Activated CD4-positive, alpha-beta T cell treated with anti-CD3 and anti-CD28 coated beads for 4 hours (primary cell): ENCODE measurements around the gene DHX38.
"Not testable (repeated sequence)": the region's sequence is repeated elsewhere in the genome, so short reads cannot be mapped to it uniquely, and the experiment has no call there.

ENCODE experiments used
- DNase-seq, 2 donors: peaks; one replicate each; pipeline ENCODE4 v3.0.0-alpha.2; 2020

DHX38 gene

GRCh38 chr16:72093448-72094265 lies at the start of gene DHX38, which contains the start of gene TXNL4B:
DHX38 (plus strand) TSS chr16:72093847; CDS start chr16:72096158, 2,311 bp downstream.
TXNL4B (minus strand) TSS chr16:72093620; CDS start chr16:72090749, 2,871 bp downstream.
- DNase-seq, result peak; percentile 88 to 90

DNA sequence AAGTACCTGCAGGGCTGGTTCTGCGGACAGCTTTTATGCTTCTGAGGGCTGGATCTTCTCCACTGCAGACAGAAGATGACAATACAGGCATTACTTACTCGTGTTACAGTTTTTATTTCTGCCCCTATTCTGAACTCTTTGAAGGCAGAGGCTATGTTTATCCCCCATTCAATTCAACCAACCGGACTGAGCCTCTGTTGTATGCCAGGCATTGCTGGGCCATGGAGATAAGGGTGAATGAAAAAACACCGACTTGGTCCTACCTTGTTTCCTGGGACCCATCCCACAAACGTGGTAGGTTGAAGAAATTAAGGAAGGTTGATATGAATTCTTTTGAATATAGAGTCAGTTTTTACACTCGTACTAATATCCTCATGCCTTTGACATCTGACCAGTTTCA lies 49.4 kb upstream of the DHX38 start:
- DNase-seq, result no peak

- no peak for DNase-seq
Measured at GRCh38 chr16:72044825-72045359, 48.8 kb upstream of the DHX38 start.

DNA sequence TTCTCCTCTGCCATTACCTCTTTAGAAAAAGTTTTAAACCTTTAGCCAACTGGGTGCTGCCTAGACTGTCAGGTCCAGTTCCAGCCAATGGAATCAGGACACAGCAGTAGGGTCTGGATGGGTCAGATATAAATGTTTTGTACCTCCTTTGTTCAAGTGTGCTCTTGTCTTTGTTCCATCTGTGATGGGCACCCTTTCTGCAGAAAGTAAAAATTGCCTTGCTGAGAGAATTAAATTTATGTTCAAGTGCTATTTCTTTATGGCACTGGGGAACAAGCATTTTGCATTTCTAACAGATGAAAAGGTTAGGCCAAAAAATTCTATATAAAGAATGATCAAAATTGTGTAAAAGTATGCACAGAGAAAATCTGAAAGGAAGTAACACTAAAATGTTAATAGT lies 44.5 kb upstream of the DHX38 start:
- DNase-seq, result no peak

GRCh38 chr16:72050769-72051464 lies 42.7 kb upstream of the DHX38 start:
- no peak for DNase-seq

DNA sequence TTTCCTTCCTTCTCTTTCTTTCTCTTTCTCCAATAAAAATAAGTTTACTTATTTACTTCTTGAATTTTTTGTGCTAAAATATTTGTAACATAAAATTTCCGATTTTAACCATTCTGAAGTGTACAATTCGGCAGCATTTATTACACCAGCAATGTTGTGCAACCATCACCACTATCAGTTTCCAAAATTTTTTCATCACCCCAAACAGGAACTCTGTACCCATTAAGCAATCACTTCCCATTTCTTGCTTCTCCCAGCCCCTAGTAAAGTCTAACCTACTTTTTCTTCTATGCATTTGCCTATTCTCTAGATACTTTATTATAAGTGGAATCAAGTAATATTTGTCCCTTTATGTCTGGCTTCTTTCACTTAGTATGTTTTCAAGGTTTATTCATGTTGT lies 41.8 kb upstream of the DHX38 start:
- DNase-seq, result no peak

GRCh38 chr16:72054254-72054847 lies 39.3 kb upstream of the DHX38 start, which contains the start of gene HP:
HP (plus strand) TSS chr16:72054505; CDS start chr16:72054653, 148 bp downstream.
- not testable (repeated sequence) for DNase-seq

- no peak for DNase-seq
Measured at GRCh38 chr16:72055911-72056310, 37.7 kb upstream of the DHX38 start.

DNA sequence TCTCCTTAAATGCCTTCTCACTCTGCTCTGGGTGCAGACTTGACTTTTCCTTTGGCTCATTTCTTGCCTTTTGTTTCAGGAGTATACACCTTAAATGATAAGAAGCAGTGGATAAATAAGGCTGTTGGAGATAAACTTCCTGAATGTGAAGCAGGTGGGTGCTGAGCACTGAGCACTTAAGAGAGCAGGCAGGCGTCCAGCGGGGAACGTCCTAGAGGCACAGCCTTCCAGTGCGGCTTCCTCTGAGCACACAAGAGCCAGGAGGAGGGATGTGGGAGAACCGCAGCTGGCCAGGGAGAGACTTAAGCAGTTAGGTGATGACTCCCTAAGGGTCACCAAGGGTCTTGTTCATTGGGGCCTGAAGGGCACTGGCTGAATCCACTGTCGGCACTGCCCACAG lies 36.3 kb upstream of the DHX38 start:
- not testable (repeated sequence) for DNase-seq

- DNase-seq, result not testable (repeated sequence)
Measured at GRCh38 chr16:72059060-72059459, 34.6 kb upstream of the DHX38 start.

- DNase-seq, result no peak
Measured at GRCh38 chr16:72060405-72060804, 33.2 kb upstream of the DHX38 start.

DNA sequence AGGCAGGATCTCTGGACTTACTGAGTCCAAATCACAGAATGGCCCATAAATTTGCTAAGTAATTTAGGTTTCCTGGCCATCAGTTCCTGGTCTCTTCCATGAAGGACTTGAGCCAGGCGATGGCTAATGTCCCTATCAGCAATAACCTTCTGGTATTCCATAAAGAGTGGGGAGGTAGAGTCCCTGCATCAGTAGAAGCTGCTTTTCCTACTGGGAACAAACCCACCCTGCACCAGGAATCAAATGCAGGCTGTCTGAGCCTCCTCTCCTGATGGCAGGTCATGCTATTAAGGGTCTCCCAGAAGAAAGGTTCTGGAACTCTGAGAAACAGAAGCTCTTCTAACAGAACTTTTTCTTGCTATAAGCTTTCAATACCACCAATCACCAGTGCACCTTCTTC lies 32.1 kb upstream of the DHX38 start:
- no peak for DNase-seq

DNA sequence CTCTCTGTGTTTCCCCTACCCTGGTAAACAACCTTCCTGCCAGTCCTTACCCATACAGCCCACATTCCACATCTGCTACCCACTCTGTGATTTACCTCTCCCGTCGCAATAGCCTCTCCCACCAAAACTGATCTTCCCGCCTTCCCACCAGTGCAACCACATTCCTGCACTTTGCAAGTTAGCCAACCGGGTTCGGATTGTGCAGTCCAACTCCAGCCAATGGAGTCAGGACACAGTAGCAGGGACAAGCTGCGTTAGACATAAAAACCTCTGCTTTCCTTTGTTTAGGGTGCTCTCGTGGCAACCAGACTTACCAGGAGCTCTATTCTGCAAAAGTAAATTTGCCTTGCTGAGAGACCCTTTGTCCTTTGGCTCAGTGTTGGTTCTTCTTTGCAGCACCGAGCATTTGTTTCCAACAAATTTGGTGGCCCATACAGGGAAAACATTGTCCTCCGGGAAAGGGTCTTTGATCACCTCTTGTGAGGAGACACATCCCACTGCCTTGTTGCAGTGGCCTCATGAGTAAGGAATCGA lies 29.2 kb upstream of the DHX38 start:
- no peak for DNase-seq

- DNase-seq, result no peak
Measured at GRCh38 chr16:72066747-72067146, 26.9 kb upstream of the DHX38 start.

DNA sequence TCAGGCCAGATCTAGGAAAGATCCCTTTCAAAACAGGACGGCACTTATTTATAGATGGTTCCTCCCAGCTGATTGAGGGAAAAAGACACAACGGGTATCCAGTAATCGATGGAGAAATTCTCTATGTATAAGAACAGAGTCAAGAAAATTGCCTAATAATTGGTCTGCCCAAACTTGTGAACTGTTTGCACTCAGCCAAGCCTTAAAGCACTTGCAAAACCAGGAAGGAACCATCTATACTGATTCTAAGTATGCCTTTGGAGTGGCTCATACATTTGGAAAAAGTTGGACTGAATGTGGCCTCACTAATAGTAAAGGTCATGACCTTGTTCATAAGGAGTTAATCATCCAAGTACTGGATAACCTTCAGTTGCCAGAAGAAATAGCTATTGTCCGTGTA lies 24.7 kb upstream of the DHX38 start:
- DNase-seq, result no peak

DNA sequence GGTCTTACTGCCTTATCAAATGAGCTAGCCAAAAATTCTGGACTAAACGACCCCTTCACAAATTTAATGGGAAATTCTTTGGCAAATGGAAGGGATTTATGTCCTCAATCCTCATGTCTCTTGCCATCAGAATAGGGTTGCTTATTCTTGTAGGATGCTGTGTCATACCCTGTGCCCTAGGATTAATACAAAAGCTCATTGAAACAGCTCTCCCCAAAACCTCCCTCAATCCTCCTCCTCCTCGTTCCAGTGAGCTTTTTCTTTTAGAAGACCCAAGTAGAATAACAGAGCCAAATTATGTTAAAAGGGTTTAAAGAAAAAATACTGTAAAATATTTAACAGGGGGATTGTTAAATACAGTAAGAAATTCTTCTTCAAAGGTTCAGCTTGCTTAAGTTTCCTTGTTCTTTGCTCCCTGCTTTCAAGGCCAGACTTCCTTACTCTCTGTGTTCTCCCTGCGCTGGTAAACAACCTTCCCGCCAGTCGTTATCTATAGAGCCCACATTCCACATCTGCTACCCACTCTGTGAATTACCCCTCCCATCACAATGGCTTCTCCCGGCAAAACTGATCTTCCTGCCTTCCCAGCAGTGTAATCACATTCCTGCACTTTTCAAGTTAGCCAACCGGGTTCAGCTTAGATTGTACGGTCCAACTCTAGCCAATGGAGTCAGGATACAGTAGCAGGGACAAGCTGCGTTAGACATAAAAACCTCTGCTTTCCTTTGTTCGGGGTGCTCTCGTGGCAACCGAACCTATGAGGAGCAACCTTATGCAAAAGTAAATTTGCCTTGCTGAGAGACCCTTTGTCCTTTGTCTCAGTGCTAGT lies 20.9 kb upstream of the DHX38 start:
- no peak for DNase-seq

DNA sequence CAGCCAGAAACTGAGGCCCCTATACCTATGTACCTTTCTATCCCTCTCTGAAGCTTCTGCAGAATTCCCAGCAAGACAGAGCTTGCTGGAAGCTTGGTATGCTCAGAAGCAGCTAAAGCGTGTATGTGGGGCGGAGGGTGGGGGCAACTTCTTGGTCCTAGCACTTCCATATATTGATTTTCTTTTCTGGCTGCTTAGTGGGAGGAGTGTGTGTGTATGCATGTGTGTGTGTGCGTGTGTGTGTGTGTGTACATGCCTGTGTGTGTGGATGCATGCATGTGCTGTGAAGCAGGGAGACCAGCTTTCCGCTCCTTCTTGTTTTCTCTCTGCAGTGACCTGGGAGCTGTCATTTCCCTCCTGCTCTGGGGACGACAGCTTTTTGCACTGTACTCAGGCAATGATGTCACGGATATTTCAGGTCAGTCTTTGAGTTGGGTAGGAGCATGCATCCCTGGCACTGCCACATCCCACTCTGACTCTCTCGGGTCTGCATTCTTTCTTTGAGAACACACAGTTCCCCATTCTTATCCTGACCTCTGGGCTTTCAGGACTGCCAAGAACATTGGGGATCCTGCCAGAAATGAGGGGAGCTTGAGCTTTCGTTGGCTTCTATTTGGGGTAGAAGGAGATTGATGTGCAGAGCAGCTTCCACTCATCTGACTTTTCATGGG lies 20.0 kb upstream of the DHX38 start:
- no peak for DNase-seq

GRCh38 chr16:72075067-72075466 lies 18.6 kb upstream of the DHX38 start:
- not testable (repeated sequence) for DNase-seq

DNA sequence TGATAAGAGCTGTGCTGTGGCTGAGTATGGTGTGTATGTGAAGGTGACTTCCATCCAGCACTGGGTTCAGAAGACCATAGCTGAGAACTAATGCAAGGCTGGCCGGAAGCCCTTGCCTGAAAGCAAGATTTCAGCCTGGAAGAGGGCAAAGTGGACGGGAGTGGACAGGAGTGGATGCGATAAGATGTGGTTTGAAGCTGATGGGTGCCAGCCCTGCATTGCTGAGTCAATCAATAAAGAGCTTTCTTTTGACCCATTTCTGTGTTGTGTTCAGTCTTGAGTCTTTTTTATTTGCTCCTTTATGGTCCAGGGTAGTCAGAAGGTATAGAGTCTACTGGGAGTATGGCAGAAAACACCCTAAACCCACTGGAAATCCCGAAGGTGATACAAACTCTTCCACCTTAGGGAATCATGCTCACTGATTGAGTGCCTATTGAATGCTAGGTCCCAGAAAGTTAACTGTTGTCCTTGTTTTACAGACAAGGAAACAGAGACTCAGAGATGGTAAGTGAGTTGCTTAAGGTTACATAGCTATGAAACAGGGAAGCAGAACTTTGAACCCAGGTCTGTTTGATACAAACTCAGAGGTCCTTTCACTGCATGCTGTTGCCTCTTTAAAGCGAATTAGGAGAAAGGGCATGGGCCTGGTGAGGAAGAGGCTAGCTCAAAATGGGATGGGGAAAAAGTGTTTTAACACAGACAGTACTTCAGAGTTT lies 16.5 kb upstream of the DHX38 start:
- not testable (repeated sequence) for DNase-seq

GRCh38 chr16:72083778-72084404 lies 9.8 kb upstream of the DHX38 start:
- no peak for DNase-seq
